ENCODE data around the gene S1PR1.

The S1PR1 gene

GRCh38 chr1:101282314-101283038, 45.7 kb downstream of the S1PR1 start:
- DNase-seq, result no peak

- no peak for DNase-seq
Measured at GRCh38 chr1:101283443-101283842, 46.6 kb downstream of the S1PR1 start.

GRCh38 chr1:101284021-101284420, 47.2 kb downstream of the S1PR1 start:
- DNase-seq, result no peak

- DNase-seq, result no peak
Measured at GRCh38 chr1:101284622-101285218, 47.9 kb downstream of the S1PR1 start.

- DNase-seq, result no peak
Measured at GRCh38 chr1:101285922-101286570, 49.2 kb downstream of the S1PR1 start.

- peak; percentile 20 for DNase-seq
Measured at GRCh38 chr1:101288491-101288944, 51.7 kb downstream of the S1PR1 start.

GRCh38 chr1:101290119-101290921, 53.5 kb downstream of the S1PR1 start:
- DNase-seq, result no peak

All from DMS 273 treated with DMSO at 0.1 percent for 48 hours (cell line).